Naive thymus-derived CD8-positive, alpha-beta T cell (primary cell): ENCODE results near the gene ZNF841. TPM values are rescaled to one million over a fixed set of nuclear protein-coding genes. Genes with fewer than 3 reads are reported as not detected.
A peak's percentile ranks its signal among the peaks of the same experiment; 100 is the strongest.

Source experiments
- ATAC-seq, 2 donors: fragments of 150-1000 bp; cut with Tn5 transposase in 1 of 2; sonication (Bioruptor Pico), chemical (Tn5 transposase) in 1 of 2; 1 replicate in 1 of 2; 2 replicates in 1 of 2; pipeline ENCODE4 v1.10.0; 2021; ENCODE audit warnings: mild to moderate bottlenecking in 2 of 2, moderate library complexity in 2 of 2
- POLR2A ChIA-PET: fragments of 350-600 bp; sonication (Branson Sonifier 250); formaldehyde crosslinking; loops from one replicate; lab custom pipeline; 2021; ENCODE audit warnings: antibody characterized with exemption; lab: Charles Lee
- DNase-seq, 10 donors: peaks; one replicate each; pipeline versions ENCODE4 v3.0.0 to v3.0.0-alpha.2; 2020 to 2022
- H3K27ac Mint-ChIP-seq, 10 donors: one replicate each; pipeline ENCODE4 v1.8.0; 2020 to 2022; ENCODE audit warnings: mild to moderate bottlenecking in 10 of 10, mixed read lengths in 10 of 10, moderate library complexity in 4 of 10, inconsistent platforms in 1 of 10
- H3K27me3 Mint-ChIP-seq, 5 donors: one replicate each; pipeline ENCODE4 v1.8.0; 2021 to 2022; ENCODE audit warnings: mixed read lengths in 5 of 5
- H3K36me3 Mint-ChIP-seq, 3 donors: one replicate each; pipeline ENCODE4 v1.8.0; 2020 to 2022; ENCODE audit warnings: mixed read lengths in 3 of 3, mild to moderate bottlenecking in 2 of 3, inconsistent platforms in 1 of 3
- H3K4me1 Mint-ChIP-seq, 4 donors: one replicate each; pipeline ENCODE4 v1.8.0; 2021 to 2022; ENCODE audit warnings: mixed read lengths in 4 of 4
- H3K4me3 Mint-ChIP-seq, 10 donors: one replicate each; pipeline ENCODE4 v1.8.0; 2020 to 2022; ENCODE audit warnings: mild to moderate bottlenecking in 10 of 10, mixed read lengths in 10 of 10, moderate library complexity in 6 of 10, inconsistent platforms in 1 of 10
- H3K9me3 Mint-ChIP-seq, 9 donors: one replicate each; pipeline ENCODE4 v1.8.0; 2020 to 2022; ENCODE audit warnings: mixed read lengths in 9 of 9, mild to moderate bottlenecking in 3 of 9, inconsistent platforms in 1 of 9, moderate library complexity in 1 of 9
- polyA plus RNA-seq, 3 donors: library from polyadenylated mRNA; unstranded; fragments of 300-500 nt; fragmentation: Illumina TruSeq; gene quantifications; one replicate each; pipeline ENCODE4 v1.2.3, GENCODE V29; 2021
- total RNA-seq, 8 experiments: library from RNA in 2 of 8; stranded (reverse) in 2 of 8; gene quantifications; one replicate each; pipeline ENCODE4 v1.2.3 and lab custom pipeline; 2021 to 2026

ZNF841 gene
- total RNA-seq (10 to 100 TPM; 39.4 to 46.1 TPM), polyA plus RNA-seq (1 to 10 TPM; 1.2 to 5.0 (median 1.5) TPM), total RNA-seq (lab: John Stamatoyannopoulos, UW) (27.1 to 49.2 (median 34.1) reads per million in 6 experiments)

GRCh38 chr19:52095172-52096014, at the start of gene ZNF841:
ZNF841 (minus strand) TSS chr19:52095765; CDS start chr19:52084801, 10,964 bp downstream.
- H3K4me3 Mint-ChIP-seq, result peak within 1 kb of the TSS; percentile 93 to 99 (median 98)

GRCh38 chr19:52142001-52142595, 46.5 kb upstream of the ZNF841 start:
- Mint-ChIP-seq H3K27me3 (no peaks in the 10 kb centered on the region), H3K27ac (peak overlapping the region in 1 of 10 donors; percentile 56), H3K4me1 (peaks cover 17 to 33% (median 29%) of the 10 kb centered on the region in 4 donors), H3K9me3 (peaks cover 0 to 38% (median 22%) of the 10 kb centered on the region in 9 donors), H3K4me3 (no peak overlapping the region), H3K36me3 (peaks cover 0 to 15% (median 15%) of the 10 kb centered on the region in 3 donors)
- ATAC-seq (no peak), DNase-seq (no peak)
- POLR2A ChIA-PET, result interaction anchor here (2.6 to 3.0 kb wide), 2 partner anchors 29 to 47 kb away, joined by 22 to 26 read pairs; partner anchors contain the start of genes PPP2R1A and ZNF836

More at GRCh38 chr19:52095172-52096014, at the start of gene ZNF841:
- H3K36me3 Mint-ChIP-seq, result peaks cover 44 to 66% (median 60%) of the 10 kb centered on the region in 3 donors
- peak within 1 kb of the TSS; percentile 92 to 98 (median 96) for H3K27ac Mint-ChIP-seq
- DNase-seq (peak; percentile 69 to 90 (median 78)), ATAC-seq (peak; percentile 93 to 97)
- peaks cover 13 to 100% (median 48%) of the 10 kb centered on the region in 9 donors for H3K9me3 Mint-ChIP-seq
- H3K27me3 Mint-ChIP-seq, result peaks cover 0 to 2% (median 0%) of the 10 kb centered on the region in 5 donors
- POLR2A ChIA-PET, result interaction anchor here (0.6 kb wide), 1 partner anchor 167 kb away, joined by 5 read pairs; no protein-coding TSS in a partner anchor
- H3K4me1 Mint-ChIP-seq, result peaks cover 23 to 35% (median 31%) of the 10 kb centered on the region in 4 donors

GRCh38 chr19:52141203-52141602, 45.6 kb upstream of the ZNF841 start:
- Mint-ChIP-seq H3K4me3 (peak overlapping the region in 2 of 10 donors; percentile 1 to 62), H3K4me1 (peaks cover 17 to 37% (median 32%) of the 10 kb centered on the region in 4 donors), H3K27ac (peak overlapping the region in 6 of 10 donors; percentile 20 to 94 (median 50)), H3K27me3 (no peaks in the 10 kb centered on the region), H3K36me3 (peaks cover 0 to 15% (median 10%) of the 10 kb centered on the region in 3 donors), H3K9me3 (peaks cover 0 to 29% (median 18%) of the 10 kb centered on the region in 9 donors)
- ATAC-seq (no peak), DNase-seq (no peak)
- POLR2A ChIA-PET, result interaction anchor here (0.6 to 3.0 kb wide), 4 partner anchors 24 to 646 kb away, joined by 3 to 26 read pairs (median 13); partner anchors contain the start of genes PPP2R1A and ZNF836

DNA sequence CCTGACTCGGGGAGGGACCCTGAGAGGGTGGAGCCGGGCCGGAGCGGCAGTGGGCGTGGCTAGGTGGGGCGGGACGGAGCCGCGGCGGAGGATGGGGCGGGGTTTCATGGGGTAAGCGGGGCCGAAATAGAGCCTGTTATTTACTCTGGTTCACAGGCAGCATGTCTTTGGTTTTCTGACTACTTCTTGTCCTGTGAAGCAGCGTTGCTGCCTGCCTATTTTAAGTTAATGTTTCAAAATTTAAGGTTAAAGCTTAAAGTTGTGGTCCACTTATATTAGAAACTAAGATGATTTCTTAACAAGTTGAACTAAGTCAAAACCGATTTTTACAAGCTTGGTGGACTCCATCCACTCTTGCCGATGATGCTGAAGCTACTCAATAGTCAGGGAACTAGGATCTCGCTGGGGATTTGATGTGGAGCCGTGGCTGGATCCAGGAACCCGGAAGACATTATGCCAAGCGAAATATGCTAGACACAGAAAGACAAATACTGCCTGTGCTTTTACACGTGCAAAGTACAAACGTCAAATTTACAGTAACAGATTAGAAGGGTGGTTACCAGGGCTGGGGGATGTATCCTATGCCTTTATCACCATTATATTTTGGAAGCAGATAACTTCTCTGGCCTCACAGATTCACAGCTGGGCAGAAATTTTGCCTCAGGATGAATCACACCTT, 44.6 kb upstream of the ZNF841 start:
- peaks cover 21 to 38% (median 36%) of the 10 kb centered on the region in 4 donors for H3K4me1 Mint-ChIP-seq
- POLR2A ChIA-PET, result interaction anchor here (0.6 to 3.0 kb wide), 5 partner anchors 25 to 1386 kb away, joined by 3 to 26 read pairs (median 3); partner anchors contain the start of genes PPP2R1A and ZNF836
- peaks cover 7 to 14% (median 10%) of the 10 kb centered on the region in 3 donors for H3K36me3 Mint-ChIP-seq
- H3K9me3 Mint-ChIP-seq, result peaks cover 0 to 25% (median 18%) of the 10 kb centered on the region in 9 donors
- H3K27ac Mint-ChIP-seq, result peak overlapping the region; percentile 90 to 99 (median 96)
- H3K4me3 Mint-ChIP-seq, result peak overlapping the region; percentile 88 to 99 (median 96)
- DNase-seq (peak in 2 of 10 donors; percentile 97 to 99), ATAC-seq (peak; percentile 94 to 97)
- H3K27me3 Mint-ChIP-seq, result no peaks in the 10 kb centered on the region

- H3K4me1 Mint-ChIP-seq, result peaks cover 24 to 42% (median 38%) of the 10 kb centered on the region in 4 donors
- DNase-seq (peak; percentile 69 to 98 (median 96)), ATAC-seq (peak; percentile 67 to 80)
- peaks cover 0 to 26% (median 17%) of the 10 kb centered on the region in 9 donors for H3K9me3 Mint-ChIP-seq
- POLR2A ChIA-PET, result interaction anchor here (0.9 to 3.0 kb wide), 7 partner anchors 26 to 131 kb away, joined by 3 to 26 read pairs (median 7); partner anchors contain the start of genes PPP2R1A and ZNF836
- peaks cover 14 to 17% (median 14%) of the 10 kb centered on the region in 3 donors for H3K36me3 Mint-ChIP-seq
- peak within 1 kb of the TSS; percentile 88 to 99 (median 96) for H3K4me3 Mint-ChIP-seq
- no peaks in the 10 kb centered on the region for H3K27me3 Mint-ChIP-seq
- peak within 1 kb of the TSS; percentile 90 to 99 (median 96) for H3K27ac Mint-ChIP-seq
These were observed 43.9 kb upstream of the ZNF841 start, which contains the start of gene ZNF616 for GRCh38 chr19:52139252-52140031. ZNF616 (minus strand) TSS chr19:52139938; CDS start chr19:52130512, 9,426 bp downstream.

- peaks cover 0 to 26% (median 17%) of the 10 kb centered on the region in 9 donors for H3K9me3 Mint-ChIP-seq
- DNase-seq, result no peak
- H3K27me3 Mint-ChIP-seq, result no peaks in the 10 kb centered on the region
- peaks cover 15 to 23% (median 16%) of the 10 kb centered on the region in 3 donors for H3K36me3 Mint-ChIP-seq
- H3K4me1 Mint-ChIP-seq, result peaks cover 24 to 42% (median 38%) of the 10 kb centered on the region in 4 donors
- peak overlapping the region; percentile 88 to 99 (median 96) for H3K4me3 Mint-ChIP-seq
- POLR2A ChIA-PET, result interaction anchor here (1.3 to 2.7 kb wide), 3 partner anchors 50 to 98 kb away, joined by 3 to 16 read pairs (median 7); partner anchors contain the start of gene PPP2R1A
- H3K27ac Mint-ChIP-seq, result peak overlapping the region; percentile 90 to 99 (median 96)
- no peak for ATAC-seq
These were observed 43.4 kb upstream of the ZNF841 start for GRCh38 chr19:52138983-52139251.

- POLR2A ChIA-PET, result interaction anchor here (1.0 to 2.7 kb wide), 4 partner anchors 51 to 99 kb away, joined by 3 to 16 read pairs (median 6); partner anchors contain the start of gene PPP2R1A
- Mint-ChIP-seq H3K4me3 (peak overlapping the region; percentile 88 to 99 (median 96)), H3K9me3 (peaks cover 0 to 29% (median 19%) of the 10 kb centered on the region in 9 donors), H3K27ac (peak overlapping the region; percentile 90 to 99 (median 96)), H3K36me3 (peaks cover 17 to 26% (median 19%) of the 10 kb centered on the region in 3 donors), H3K4me1 (peaks cover 24 to 42% (median 38%) of the 10 kb centered on the region in 4 donors), H3K27me3 (no peaks in the 10 kb centered on the region)
- DNase-seq, result peak in 3 of 10 donors; percentile 0 to 3 (median 3)
- ATAC-seq, result no peak
These were observed 42.9 kb upstream of the ZNF841 start for GRCh38 chr19:52138278-52138982.

- Mint-ChIP-seq H3K27me3 (no peaks in the 10 kb centered on the region), H3K4me1 (no peaks in the 10 kb centered on the region), H3K4me3 (peak overlapping the region in 1 of 10 donors; percentile 10), H3K27ac (no peak overlapping the region), H3K36me3 (peaks cover 81 to 95% (median 94%) of the 10 kb centered on the region in 3 donors), H3K9me3 (peaks cover 0 to 99% (median 64%) of the 10 kb centered on the region in 9 donors)
- POLR2A ChIA-PET, result no interaction called here
- ATAC-seq (no peak), DNase-seq (no peak)
These were observed 24.7 kb upstream of the ZNF841 start for GRCh38 chr19:52120286-52120685.

DNA sequence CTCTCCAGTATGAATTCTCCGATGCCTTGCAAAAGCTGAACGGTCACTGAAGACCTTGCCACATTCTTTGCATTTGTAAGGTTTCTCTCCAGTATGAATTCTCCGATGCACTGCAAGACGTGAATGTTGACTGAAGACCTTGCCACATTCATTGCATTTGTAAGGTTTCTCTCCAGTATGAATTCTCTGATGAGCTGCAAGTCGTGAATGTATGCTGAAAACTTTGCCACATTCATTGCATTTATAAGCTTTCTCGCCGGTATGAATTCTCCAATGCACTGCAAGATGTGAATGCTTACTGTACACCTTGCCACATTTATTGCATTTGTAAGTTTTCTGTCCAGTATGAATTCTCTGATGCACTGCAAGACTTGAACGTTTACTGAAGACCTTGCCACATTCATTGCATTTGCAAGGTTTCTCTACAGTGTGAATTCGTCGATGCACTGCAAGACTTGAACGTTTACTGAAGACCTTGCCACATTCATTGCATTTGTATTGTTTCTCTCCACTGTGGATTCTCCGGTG, 20.0 kb upstream of the ZNF841 start:
- POLR2A ChIA-PET, result no interaction called here
- no peaks in the 10 kb centered on the region for H3K27me3 Mint-ChIP-seq
- peaks cover 48 to 87% (median 84%) of the 10 kb centered on the region in 3 donors for H3K36me3 Mint-ChIP-seq
- H3K9me3 Mint-ChIP-seq, result peaks cover 0 to 98% (median 70%) of the 10 kb centered on the region in 9 donors
- peak overlapping the region in 1 of 10 donors; percentile 11 for H3K4me3 Mint-ChIP-seq
- H3K27ac Mint-ChIP-seq, result no peak overlapping the region
- DNase-seq (no peak), ATAC-seq (no peak)
- no peaks in the 10 kb centered on the region for H3K4me1 Mint-ChIP-seq

GRCh38 chr19:52114691-52115090, 19.1 kb upstream of the ZNF841 start:
- H3K27me3 Mint-ChIP-seq, result no peaks in the 10 kb centered on the region

More at GRCh38 chr19:52114691-52115090, 19.1 kb upstream of the ZNF841 start:
- peaks cover 39 to 81% (median 80%) of the 10 kb centered on the region in 3 donors for H3K36me3 Mint-ChIP-seq
- DNase-seq (no peak), ATAC-seq (no peak)
- H3K9me3 Mint-ChIP-seq, result peaks cover 0 to 98% (median 65%) of the 10 kb centered on the region in 9 donors
- no peak overlapping the region for H3K4me3 Mint-ChIP-seq
- no peaks in the 10 kb centered on the region for H3K4me1 Mint-ChIP-seq
- POLR2A ChIA-PET, result no interaction called here
- no peak overlapping the region for H3K27ac Mint-ChIP-seq
